GM12801 (cell line): Measurements from ENCODE around the gene OSBPL1A.

Source experiments
- TF ChIP-seq, protein P1 (sequence below): IDR thresholded peaks from one replicate; pipeline ENCODE4 v1.5.1; 2011; ENCODE audit warnings: control low read depth; ENCODE audit not compliant: insufficient read length; ENCODE audit errors: extremely low read depth

OSBPL1A gene

DNA sequence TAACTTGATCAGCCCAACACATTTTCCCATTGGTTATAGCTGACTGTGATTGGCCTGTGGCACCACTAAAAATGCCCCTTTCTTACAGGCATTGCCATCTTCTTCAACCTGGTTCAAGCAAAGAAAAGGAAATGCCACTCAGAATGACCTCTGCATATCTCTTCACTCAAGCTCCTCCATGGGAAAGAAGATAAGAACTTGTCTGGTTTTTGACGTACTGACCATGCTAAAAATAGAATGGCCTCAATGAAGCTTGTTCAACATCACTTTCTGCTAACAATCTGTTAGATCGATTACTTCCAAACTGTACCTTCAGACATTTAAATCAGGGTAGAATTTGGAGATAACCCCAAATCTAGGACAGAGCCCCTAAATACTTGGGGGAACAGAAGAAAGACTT is 149.3 kb downstream of the OSBPL1A start:
- TF ChIP-seq, protein P1, sequence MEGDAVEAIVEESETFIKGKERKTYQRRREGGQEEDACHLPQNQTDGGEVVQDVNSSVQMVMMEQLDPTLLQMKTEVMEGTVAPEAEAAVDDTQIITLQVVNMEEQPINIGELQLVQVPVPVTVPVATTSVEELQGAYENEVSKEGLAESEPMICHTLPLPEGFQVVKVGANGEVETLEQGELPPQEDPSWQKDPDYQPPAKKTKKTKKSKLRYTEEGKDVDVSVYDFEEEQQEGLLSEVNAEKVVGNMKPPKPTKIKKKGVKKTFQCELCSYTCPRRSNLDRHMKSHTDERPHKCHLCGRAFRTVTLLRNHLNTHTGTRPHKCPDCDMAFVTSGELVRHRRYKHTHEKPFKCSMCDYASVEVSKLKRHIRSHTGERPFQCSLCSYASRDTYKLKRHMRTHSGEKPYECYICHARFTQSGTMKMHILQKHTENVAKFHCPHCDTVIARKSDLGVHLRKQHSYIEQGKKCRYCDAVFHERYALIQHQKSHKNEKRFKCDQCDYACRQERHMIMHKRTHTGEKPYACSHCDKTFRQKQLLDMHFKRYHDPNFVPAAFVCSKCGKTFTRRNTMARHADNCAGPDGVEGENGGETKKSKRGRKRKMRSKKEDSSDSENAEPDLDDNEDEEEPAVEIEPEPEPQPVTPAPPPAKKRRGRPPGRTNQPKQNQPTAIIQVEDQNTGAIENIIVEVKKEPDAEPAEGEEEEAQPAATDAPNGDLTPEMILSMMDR: no peak

DNA sequence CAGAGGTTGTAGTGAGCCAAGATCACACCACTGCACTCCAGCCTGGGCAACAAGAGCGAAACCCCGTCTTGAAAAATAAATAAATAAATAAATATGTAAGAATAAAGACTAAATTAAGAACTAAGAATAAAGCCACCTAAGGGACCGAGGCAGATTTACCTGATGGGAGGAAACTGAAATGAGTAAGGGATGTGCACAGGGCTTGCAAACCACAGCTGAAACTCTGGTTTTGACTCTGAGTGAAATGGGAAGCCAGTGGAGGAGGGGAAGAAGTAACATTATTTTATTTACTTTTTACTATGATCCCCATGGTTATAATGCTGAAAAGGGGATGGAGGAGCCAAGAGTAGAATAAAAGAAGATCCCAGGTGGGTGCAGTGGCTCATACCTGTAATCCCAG is 151.5 kb downstream of the OSBPL1A start:
- TF ChIP-seq, protein P1: no peak

DNA sequence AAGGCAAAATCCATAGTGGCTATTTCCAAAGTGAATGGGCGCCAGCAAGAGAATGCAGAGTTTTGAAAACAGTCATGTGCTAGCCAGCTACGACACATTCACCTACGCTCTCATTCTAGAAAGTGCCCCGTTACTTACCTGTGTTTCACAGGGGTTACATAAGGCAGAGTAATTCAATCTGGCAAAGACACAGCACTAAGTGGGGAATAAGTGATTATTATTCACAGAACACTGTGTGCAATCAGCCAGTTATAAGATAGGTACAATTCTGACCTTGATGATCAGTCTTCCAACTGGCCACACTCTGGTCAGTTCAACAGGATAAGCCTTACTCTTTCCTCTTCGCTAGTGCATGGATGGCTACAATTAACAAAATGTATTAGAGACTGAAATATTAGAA is 152.9 kb downstream of the OSBPL1A start:
- TF ChIP-seq, protein P1: no peak

DNA sequence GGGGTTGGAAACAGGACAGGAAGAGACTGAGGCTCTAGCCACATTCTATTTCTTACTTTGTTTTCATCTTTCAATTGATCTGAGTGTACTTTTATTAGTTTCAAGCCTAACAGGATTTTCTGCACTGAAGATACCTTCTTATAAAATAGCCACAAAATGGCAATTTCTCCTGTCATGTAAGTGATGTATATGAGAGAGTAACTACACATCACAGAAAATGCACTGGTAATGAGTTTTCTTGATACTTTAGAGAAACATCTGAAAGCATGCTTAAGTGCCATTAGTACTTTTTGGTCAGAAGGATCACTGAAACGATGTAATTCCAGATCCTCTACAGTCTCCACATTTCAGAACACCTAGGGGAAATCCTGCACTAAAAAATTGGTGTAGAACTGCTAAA is 153.9 kb downstream of the OSBPL1A start:
- TF ChIP-seq, protein P1: no peak

DNA sequence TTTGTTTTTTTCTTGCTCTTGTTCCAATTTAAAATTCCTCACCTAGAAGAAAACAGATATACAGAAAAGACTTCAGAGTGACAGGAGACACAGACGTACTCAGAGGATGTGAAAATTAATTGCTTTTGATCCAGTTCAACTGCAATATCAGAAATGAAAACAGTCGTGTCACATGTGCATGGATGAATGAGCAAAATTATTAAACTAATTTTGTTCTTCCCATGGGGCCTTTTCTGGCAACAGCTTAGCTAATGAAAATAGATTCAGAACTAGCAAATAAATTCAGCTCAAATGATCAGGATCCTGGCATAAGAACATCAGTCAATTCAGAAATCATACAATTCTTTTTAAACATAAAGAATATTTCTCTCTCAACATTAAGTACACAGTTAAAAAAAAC is 158.3 kb downstream of the OSBPL1A start:
- TF ChIP-seq, protein P1: no peak

DNA sequence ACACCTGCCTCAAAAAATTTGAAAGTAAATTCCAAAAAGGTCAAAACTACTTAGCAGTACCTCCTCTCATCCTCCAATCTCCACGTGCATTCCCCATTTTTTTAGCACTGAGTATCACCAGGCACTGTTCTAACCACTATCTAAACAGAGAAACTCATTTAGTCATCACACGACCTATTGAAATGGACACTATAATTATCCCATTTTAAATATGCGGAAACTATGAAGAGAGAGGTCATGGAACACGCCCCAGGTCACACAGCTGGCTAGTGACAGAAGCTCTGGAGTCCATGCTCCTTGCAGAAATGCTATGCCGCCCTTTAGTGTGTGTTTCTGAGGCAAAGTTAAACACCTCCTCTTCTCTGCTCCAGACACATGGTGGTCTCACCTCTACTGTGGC is 159.2 kb downstream of the OSBPL1A start:
- TF ChIP-seq, protein P1: no peak

DNA sequence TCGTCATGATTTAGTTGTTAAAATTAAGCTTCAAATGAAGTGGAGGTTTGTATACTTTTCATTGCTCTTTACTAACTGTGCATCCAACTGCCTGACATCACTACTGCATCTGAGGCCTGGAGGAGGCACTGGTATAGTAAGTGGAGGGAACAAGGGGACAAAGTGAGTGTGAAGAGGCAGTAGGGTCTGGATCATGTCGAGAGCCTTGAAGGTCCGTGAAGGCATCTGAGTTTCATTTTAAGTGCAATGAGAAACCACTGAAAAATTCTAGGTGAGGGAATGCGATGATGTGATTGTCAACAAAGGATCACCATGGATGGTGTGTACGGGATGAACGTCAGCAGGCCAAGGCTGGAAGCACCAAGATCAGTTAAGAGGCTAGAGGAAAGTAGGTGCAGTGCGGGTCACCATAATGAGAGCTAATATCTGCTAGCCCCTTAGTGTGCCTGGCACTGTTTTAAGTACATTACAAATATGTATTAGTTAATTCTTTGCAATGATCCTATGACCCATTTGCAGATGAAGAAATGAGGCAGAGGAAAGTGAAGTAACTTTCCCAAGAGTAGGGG is 162.7 kb downstream of the OSBPL1A start:
- TF ChIP-seq, protein P1: no peak
